DOHH2 (cell line): ENCODE data around the gene GNG8.

Experiments
- H3F3A ChIP-seq: fragments of 200-600 bp; sonication (generic), shearing (Covaris generic); 2 replicates; pipeline ENCODE4 v1.6.0; 2016; ENCODE audit warnings: antibody characterized with exemption, mild to moderate bottlenecking; ENCODE audit not compliant: control insufficient read depth, insufficient read depth
- H3K27ac ChIP-seq: fragments of 200-600 bp; sonication (generic); 2 replicates; pipeline ENCODE4 v1.5.1; 2014; ENCODE audit warnings: low read depth, mild to moderate bottlenecking, low read length, moderate library complexity
- H3K27me3 ChIP-seq: fragments of 200-600 bp; sonication (generic); 2 replicates; pipeline ENCODE4 v1.6.1; 2014; ENCODE audit warnings: mild to moderate bottlenecking, low read length, mixed read lengths; ENCODE audit not compliant: control insufficient read depth
- H3K36me3 ChIP-seq: fragments of 200-600 bp; sonication (generic); 2 replicates; pipeline ENCODE4 v1.6.1; 2014; ENCODE audit warnings: mild to moderate bottlenecking, low read length, moderate library complexity, mixed read lengths; ENCODE audit not compliant: control insufficient read depth
- H3K4me1 ChIP-seq: fragments of 200-600 bp; sonication (generic); 2 replicates; pipeline ENCODE4 v1.6.1; 2014; ENCODE audit warnings: mild to moderate bottlenecking, low read length, mixed read lengths; ENCODE audit not compliant: control insufficient read depth
- H3K4me2 ChIP-seq: fragments of 200-600 bp; sonication (generic); 2 replicates; pipeline ENCODE4 v1.6.0; 2014; ENCODE audit warnings: mild to moderate bottlenecking, low read length, moderate library complexity
- H3K4me3 ChIP-seq: fragments of 200-600 bp; sonication (generic); 2 replicates; pipeline ENCODE4 v1.5.1; 2014; ENCODE audit warnings: mild to moderate bottlenecking, low read length, mixed read lengths
- H3K79me2 ChIP-seq: fragments of 200-600 bp; sonication (generic); 2 replicates; pipeline ENCODE4 v1.6.1; 2014; ENCODE audit warnings: mild to moderate bottlenecking, low read length, mixed read lengths; ENCODE audit not compliant: control insufficient read depth
- H3K9me2 ChIP-seq: fragments of 200-600 bp; sonication (generic); replicated peaks from 2 replicates; pipeline ENCODE4 v1.6.1; 2014; ENCODE audit warnings: mild to moderate bottlenecking, low read length, mixed read lengths; ENCODE audit not compliant: control insufficient read depth
- H3K9me3 ChIP-seq: fragments of 200-600 bp; sonication (generic); 2 replicates; pipeline ENCODE4 v1.6.1; 2014; ENCODE audit warnings: antibody characterized with exemption, low read length, mixed read lengths; ENCODE audit not compliant: control insufficient read depth, insufficient read depth
- H4K20me1 ChIP-seq: fragments of 200-600 bp; sonication (generic); 2 replicates; pipeline ENCODE4 v1.6.0; 2014; ENCODE audit warnings: low read depth, mild to moderate bottlenecking, antibody characterized with exemption, low read length, moderate library complexity; ENCODE audit not compliant: control insufficient read depth, insufficient read depth
- EZH2phosphoT487 ChIP-seq: fragments of 200-600 bp; sonication (generic); IDR thresholded peaks from 2 replicates; pipeline ENCODE4 v1.6.1; 2017; ENCODE audit warnings: borderline replicate concordance, mild to moderate bottlenecking, antibody characterized with exemption, low read length, moderate library complexity, mixed read lengths
- TF ChIP-seq, protein P1 (sequence below): fragments of 200-600 bp; sonication (generic); IDR thresholded peaks from one replicate; pipeline ENCODE4 v1.5.1; 2014; ENCODE audit warnings: antibody characterized with exemption, mild to moderate bottlenecking, low read depth, low read length; ENCODE audit not compliant: poor library complexity, severe bottlenecking

The GNG8 gene

DNA sequence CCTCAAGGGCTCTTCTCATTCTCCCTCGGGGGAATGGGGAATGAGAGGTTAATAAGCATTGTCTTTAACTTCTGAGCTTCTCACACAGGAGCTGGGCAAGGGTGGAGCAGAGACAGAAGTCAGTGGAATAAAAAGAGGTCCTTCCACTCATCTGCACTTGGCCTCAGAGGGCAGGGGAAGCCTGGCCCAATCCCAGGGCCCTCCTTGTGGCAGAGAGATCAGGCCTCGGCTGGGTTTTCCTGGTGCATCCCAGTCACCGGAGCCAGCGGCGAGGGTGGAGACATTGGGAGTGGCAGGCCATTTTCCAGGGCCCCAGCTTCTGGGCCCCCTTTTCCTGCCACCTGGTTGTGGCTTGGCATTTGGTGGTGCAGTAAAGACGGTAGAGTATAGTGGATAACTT, 24.2 kb downstream of the GNG8 start:
- peaks cover 30% of the 10 kb centered on the region for H3K4me1 ChIP-seq
- H3F3A ChIP-seq: peaks cover 10% of the 10 kb centered on the region
- no peaks in the 10 kb centered on the region for H3K79me2 ChIP-seq
- H3K9me3 ChIP-seq: no peaks in the 10 kb centered on the region
- H3K27ac ChIP-seq: no peak overlapping the region
- H3K36me3 ChIP-seq: peaks cover 41% of the 10 kb centered on the region
- no peaks in the 10 kb centered on the region for H3K9me2 ChIP-seq
- no peaks in the 10 kb centered on the region for H3K27me3 ChIP-seq
- no peak overlapping the region for H3K4me3 ChIP-seq
- no peak for TF ChIP-seq EZH2phosphoT487
- TF ChIP-seq, protein P1, sequence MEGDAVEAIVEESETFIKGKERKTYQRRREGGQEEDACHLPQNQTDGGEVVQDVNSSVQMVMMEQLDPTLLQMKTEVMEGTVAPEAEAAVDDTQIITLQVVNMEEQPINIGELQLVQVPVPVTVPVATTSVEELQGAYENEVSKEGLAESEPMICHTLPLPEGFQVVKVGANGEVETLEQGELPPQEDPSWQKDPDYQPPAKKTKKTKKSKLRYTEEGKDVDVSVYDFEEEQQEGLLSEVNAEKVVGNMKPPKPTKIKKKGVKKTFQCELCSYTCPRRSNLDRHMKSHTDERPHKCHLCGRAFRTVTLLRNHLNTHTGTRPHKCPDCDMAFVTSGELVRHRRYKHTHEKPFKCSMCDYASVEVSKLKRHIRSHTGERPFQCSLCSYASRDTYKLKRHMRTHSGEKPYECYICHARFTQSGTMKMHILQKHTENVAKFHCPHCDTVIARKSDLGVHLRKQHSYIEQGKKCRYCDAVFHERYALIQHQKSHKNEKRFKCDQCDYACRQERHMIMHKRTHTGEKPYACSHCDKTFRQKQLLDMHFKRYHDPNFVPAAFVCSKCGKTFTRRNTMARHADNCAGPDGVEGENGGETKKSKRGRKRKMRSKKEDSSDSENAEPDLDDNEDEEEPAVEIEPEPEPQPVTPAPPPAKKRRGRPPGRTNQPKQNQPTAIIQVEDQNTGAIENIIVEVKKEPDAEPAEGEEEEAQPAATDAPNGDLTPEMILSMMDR: no peak
- H4K20me1 ChIP-seq: 0 out of 2 replicates have a peak, but pooled peaks cover under 1% of the 10 kb centered on the region
- H3K4me2 ChIP-seq: peak overlapping the region; percentile 36; the same call in 1 of the 2 replicates

DNA sequence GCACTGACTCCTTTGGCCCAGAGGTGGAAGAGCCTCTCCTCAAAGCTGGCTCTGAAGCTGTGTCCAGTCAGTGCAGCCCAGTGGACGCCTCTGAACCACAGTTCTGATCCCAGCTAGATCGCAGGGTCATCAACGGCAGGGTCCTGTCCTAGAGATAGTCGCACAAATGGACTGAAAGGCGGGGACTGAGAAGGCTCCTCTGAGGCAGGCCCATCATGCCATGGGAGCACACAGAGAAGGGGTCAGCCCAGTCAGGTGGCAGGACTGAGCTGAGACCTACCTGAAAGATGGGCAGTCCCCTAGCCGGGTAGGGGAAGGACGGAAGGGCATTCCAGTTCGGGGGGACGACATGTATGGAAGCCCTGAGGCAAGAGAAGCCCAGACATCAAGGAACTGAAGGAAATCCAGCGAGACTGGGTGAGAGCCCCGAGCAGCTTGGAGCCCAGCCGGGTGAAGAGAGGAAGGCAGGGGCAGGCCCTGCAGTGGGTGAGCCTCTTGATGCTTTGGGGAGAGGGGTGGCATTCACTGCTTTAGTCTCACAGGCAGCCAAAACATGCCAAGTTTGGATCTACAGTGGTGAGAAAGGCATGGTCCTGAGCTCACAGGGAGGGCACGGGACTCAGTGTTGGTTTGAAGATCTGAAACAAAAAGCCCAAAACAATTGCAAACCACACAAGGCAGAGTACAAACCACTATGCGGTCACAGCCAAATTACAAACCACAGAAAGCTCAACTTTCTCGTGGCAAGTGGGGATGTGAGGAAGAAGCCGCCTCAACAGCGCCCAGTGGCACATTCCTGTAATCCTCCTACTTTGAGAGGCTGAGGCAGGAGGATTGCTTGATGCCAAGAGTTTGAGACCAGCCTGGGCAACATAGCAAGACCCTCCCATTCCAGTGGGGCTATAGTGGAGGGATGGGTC, 24.9 kb downstream of the GNG8 start:
- Histone ChIP-seq H3K79me2 (no peaks in the 10 kb centered on the region; the same call in 1 of the 2 replicates), H3K27ac (no peak overlapping the region), H3K27me3 (no peaks in the 10 kb centered on the region), H3K9me2 (no peaks in the 10 kb centered on the region), H3K9me3 (no peaks in the 10 kb centered on the region), H3K4me2 (peak overlapping the region; percentile 36; the same call in 1 of the 2 replicates), H3K4me1 (peaks cover 26% of the 10 kb centered on the region), H3F3A (peaks cover 10% of the 10 kb centered on the region), H3K4me3 (no peak overlapping the region), H3K36me3 (peaks cover 48% of the 10 kb centered on the region), H4K20me1 (0 out of 2 replicates have a peak, but pooled peaks cover 2% of the 10 kb centered on the region)
- TF ChIP-seq, protein P1: no peak
- no peak for TF ChIP-seq EZH2phosphoT487

DNA sequence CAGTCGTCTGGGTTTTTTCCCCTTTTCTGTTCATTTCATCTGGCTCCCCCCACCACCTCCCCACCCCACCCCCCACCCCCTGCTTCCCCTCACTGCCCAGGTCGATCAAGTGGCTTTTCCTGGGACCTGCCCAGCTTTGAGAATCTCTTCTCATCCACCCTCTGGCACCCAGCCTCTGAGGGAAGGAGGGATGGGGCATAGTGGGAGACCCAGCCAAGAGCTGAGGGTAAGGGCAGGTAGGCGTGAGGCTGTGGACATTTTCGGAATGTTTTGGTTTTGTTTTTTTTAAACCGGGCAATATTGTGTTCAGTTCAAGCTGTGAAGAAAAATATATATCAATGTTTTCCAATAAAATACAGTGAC, 25.6 kb downstream of the GNG8 start:
- Histone ChIP-seq H3K36me3 (peaks cover 55% of the 10 kb centered on the region), H3K27me3 (no peaks in the 10 kb centered on the region), H3K9me3 (no peaks in the 10 kb centered on the region), H3K9me2 (no peaks in the 10 kb centered on the region), H3K4me1 (peaks cover 26% of the 10 kb centered on the region), H3K79me2 (peaks cover 6% of the 10 kb centered on the region), H3F3A (peaks cover 10% of the 10 kb centered on the region), H4K20me1 (0 out of 2 replicates have a peak, but pooled peaks cover 2% of the 10 kb centered on the region), H3K4me2 (no peak overlapping the region), H3K27ac (no peak overlapping the region), H3K4me3 (no peak overlapping the region)
- TF ChIP-seq, protein P1: no peak
- no peak for TF ChIP-seq EZH2phosphoT487
